GM12878 (cell line): Measurements from ENCODE around the gene TIA1. TPM values are rescaled to one million over a fixed set of nuclear protein-coding genes. Genes with fewer than 3 reads are reported as not detected.

Experiments used
- ATAC-seq: fragments of 200-7000 bp; cut with Tn5 transposase; 3 replicates; pipeline ENCODE4 v1.9.1; 2020; ENCODE audit warnings: mild to moderate bottlenecking, moderate library complexity
- BruUV-seq: library from RNA; stranded (reverse); fragments of 400-500 nt; replicated peaks from 2 replicates; lab custom pipeline; 2021; lab: Mats Ljungman, UMichigan
- CTCF ChIA-PET: fragments of 300-600 bp; sonication (Branson Sonifier 250); formaldehyde crosslinking; extraction: SDS; loops from one replicate; lab custom pipeline; 2021; ENCODE audit warnings: inconsistent platforms; lab: Yijun Ruan, JAX
- POLR2A ChIA-PET: fragments of 350-600 bp; formaldehyde crosslinking; extraction: SDS; loops from one replicate; lab custom pipeline; 2021; ENCODE audit warnings: inconsistent platforms; lab: Charles Lee
- RAD21 ChIA-PET: fragments of 300-600 bp; sonication (Branson Sonifier 250); formaldehyde crosslinking; loops from one replicate; lab custom pipeline; 2023; ENCODE audit warnings: antibody characterized with exemption; ENCODE audit not compliant: unreplicated experiment; lab: Charles Lee
- SMC1A ChIA-PET: fragments of 300-600 bp; sonication (Branson Sonifier 250); formaldehyde crosslinking; loops from one replicate; lab custom pipeline; 2023; ENCODE audit not compliant: unreplicated experiment, uncharacterized antibody; lab: Charles Lee
- DNase-seq: peaks from one replicate; pipeline ENCODE4 v3.0.0-alpha.2; 2011; ENCODE audit warnings: low read depth, low spot score
- FAIRE-seq: peaks from 3 replicates; lab custom pipeline; 2011; peaks lifted over from hg19 to GRCh38; lab: Jason Lieb, UNC
- H2AFZ ChIP-seq: 2 replicates; pipeline ENCODE4 v1.6.0; 2011; ENCODE audit warnings: low read depth, low read length, control low read depth; ENCODE audit not compliant: control insufficient read depth
- H3K27ac ChIP-seq: 2 replicates; pipeline ENCODE4 v1.5.1; 2011; ENCODE audit warnings: control low read depth; ENCODE audit not compliant: control insufficient read depth, insufficient read depth
- H3K27me3 ChIP-seq, 2 experiments: replicated peaks in 1 of 2; 2 replicates each; pipeline versions ENCODE4 v1.6.0 to v1.6.1; 2011; ENCODE audit warnings: low read length in 1 of 2; ENCODE audit not compliant: control insufficient read depth in 2 of 2, insufficient read depth in 2 of 2
- H3K36me3 ChIP-seq, 2 experiments: 2 replicates each; pipeline ENCODE4 v1.5.1; 2011; ENCODE audit warnings: low read length in 1 of 2; ENCODE audit not compliant: control insufficient read depth in 2 of 2, insufficient read depth in 2 of 2
- H3K4me1 ChIP-seq: 2 replicates; pipeline ENCODE4 v1.6.1; 2011; ENCODE audit warnings: mild to moderate bottlenecking, low read length, moderate library complexity, mixed read lengths; ENCODE audit not compliant: control insufficient read depth, insufficient read depth
- H3K4me2 ChIP-seq: 2 replicates; pipeline ENCODE4 v1.6.0; 2011; ENCODE audit warnings: control low read depth; ENCODE audit not compliant: control insufficient read depth, insufficient read depth
- H3K4me3 ChIP-seq: fragments of 200-600 bp; sonication (generic); 2 replicates; pipeline ENCODE4 v1.5.1; 2016
- H3K79me2 ChIP-seq: 2 replicates; pipeline ENCODE4 v1.6.0; 2011; ENCODE audit warnings: low read length; ENCODE audit not compliant: control insufficient read depth, insufficient read depth
- H3K9ac ChIP-seq: 2 replicates; pipeline ENCODE4 v1.8.0; 2011; ENCODE audit warnings: low read length, control low read depth, mixed read lengths; ENCODE audit not compliant: control insufficient read depth, insufficient read depth
- H3K9me3 ChIP-seq: replicated peaks from 3 replicates; pipeline ENCODE4 v1.5.1; 2011; ENCODE audit warnings: mild to moderate bottlenecking, low read length; ENCODE audit not compliant: control insufficient read depth, insufficient read depth
- H4K20me1 ChIP-seq: 2 replicates; pipeline ENCODE4 v1.6.0; 2011; ENCODE audit not compliant: control insufficient read depth, insufficient read depth
- CTCF ChIP-seq, 3 experiments: IDR thresholded peaks in 2 of 3; conservative IDR thresholded peaks in 1 of 3; 2 replicates each; pipeline ENCODE4 v1.5.1; 2011; ENCODE audit warnings: low read depth in 3 of 3, low read length in 3 of 3, mild to moderate bottlenecking in 3 of 3, control low read depth in 2 of 3, moderate library complexity in 2 of 3, inconsistent platforms in 1 of 3, mixed read lengths in 1 of 3; ENCODE audit not compliant: control insufficient read depth in 2 of 3, insufficient read depth in 1 of 3; ENCODE audit errors: extremely low read depth in 1 of 3
- MEF2A ChIP-seq: IDR thresholded peaks from 2 replicates; pipeline ENCODE4 v1.6.1; 2011; ENCODE audit warnings: low read depth, mild to moderate bottlenecking, low read length, moderate library complexity; ENCODE audit not compliant: insufficient read depth
- NBN ChIP-seq: fragments of 450-650 bp; IDR thresholded peaks from 2 replicates; pipeline ENCODE4 v1.6.1; 2016
- NRF1 ChIP-seq: conservative IDR thresholded peaks from 2 replicates; pipeline ENCODE4 v1.6.1; 2011; ENCODE audit warnings: mild to moderate bottlenecking, low read depth, low read length, improper control_type of control experiment
- SMC3 ChIP-seq: IDR thresholded peaks from 2 replicates; pipeline ENCODE4 v1.6.1; 2011; ENCODE audit warnings: low read length, improper control_type of control experiment, borderline replicate concordance
- ZNF207 ChIP-seq: fragments of 450-650 bp; IDR thresholded peaks from 2 replicates; pipeline ENCODE4 v1.6.1; 2014; ENCODE audit warnings: antibody characterized with exemption, mild to moderate bottlenecking, borderline replicate concordance
- ZZZ3 ChIP-seq: IDR thresholded peaks from 2 replicates; pipeline ENCODE4 v1.6.1; 2011; ENCODE audit warnings: low read depth; ENCODE audit not compliant: control insufficient read depth, insufficient read length
- WGBS: methylation state at CpG from one replicate; pipeline ENCODE4 v1.1.6; 2016; ENCODE audit warnings: low lambda C conversion rate; ENCODE audit not compliant: insufficient replicate concordance, insufficient coverage; ENCODE audit errors: missing lambda C conversion rate; 5-methylcytosine and 5-hydroxymethylcytosine counted together
- in situ Hi-C: fragments of 300-500 bp; cut with MboI; formaldehyde crosslinking; loops from 9 replicates; pipeline ENCODE4 v1.14.3; 2018; ENCODE audit warnings: mixed read lengths
- intact Hi-C: fragments of 100-400 bp; cut with micrococcal nuclease; formaldehyde crosslinking; loops from one replicate; pipeline ENCODE4 v1.14.2; 2022; ENCODE audit not compliant: unreplicated experiment
- polyA plus RNA-seq, 11 experiments: library from polyadenylated mRNA; depleted of rRNA in 4 of 11; unstranded in 6 of 11; stranded (reverse) in 5 of 11; fragments of >200 nt; fragmentation: Nextera tagmentation in 4 of 11; fragmentation: Illumina TruSeq in 1 of 11; extraction: Ambion mirVana in 4 of 11; extraction: Trizol in 1 of 11; gene quantifications; 1 replicate in 1 of 11; 2 replicates in 10 of 11; pipeline versions ENCODE4 v1.2.1 to v1.2.3, GENCODE V29; 2011 to 2016; ENCODE audit warnings: inconsistent platforms in 2 of 11, missing spikeins in 2 of 11, low read depth in 1 of 11
- total RNA-seq, 4 experiments: library from RNA; depleted of rRNA in 3 of 4; stranded (reverse); fragments of >200 nt in 3 of 4; fragmentation: Illumina TruSeq in 1 of 4; extraction: Trizol in 1 of 4; gene quantifications; 2 replicates each; pipeline versions ENCODE4 v1.2.1 to v1.2.3, GENCODE V29; 2013 to 2021
- TF ChIP-seq, protein P1 (sequence below): fragments of 450-650 bp; IDR thresholded peaks from 2 replicates; pipeline ENCODE4 v1.6.1; 2016; ENCODE audit warnings: mild to moderate bottlenecking, moderate library complexity, borderline replicate concordance
- TF ChIP-seq, protein P2 (sequence below): IDR thresholded peaks from 2 replicates; pipeline ENCODE4 v1.6.1; 2012; ENCODE audit warnings: low read depth, low read length, improper control_type of control experiment

The TIA1 gene
- total and polyA plus RNA-seq, 10 of the 15 experiments (the other 5 are each of a cell fraction or from before 2014, with no cell fraction given) = 21.5 to 155 (median 67.0) TPM

- TF ChIP-seq CTCF (IDR thresholded peaks at IDR 0.05 in 2 of 3, conservative IDR thresholded peaks at IDR 0.05 in 1 of 3; ENCODE audit: control insufficient read depth in 2 of 3, extremely low read depth in 1 of 3, insufficient read depth in 1 of 3, low read depth in 3 of 3, low read length in 3 of 3) = no peak
Measured at GRCh38 chr2:70247364-70248180, 856 bp downstream of the TIA1 start (continued).

DNA sequence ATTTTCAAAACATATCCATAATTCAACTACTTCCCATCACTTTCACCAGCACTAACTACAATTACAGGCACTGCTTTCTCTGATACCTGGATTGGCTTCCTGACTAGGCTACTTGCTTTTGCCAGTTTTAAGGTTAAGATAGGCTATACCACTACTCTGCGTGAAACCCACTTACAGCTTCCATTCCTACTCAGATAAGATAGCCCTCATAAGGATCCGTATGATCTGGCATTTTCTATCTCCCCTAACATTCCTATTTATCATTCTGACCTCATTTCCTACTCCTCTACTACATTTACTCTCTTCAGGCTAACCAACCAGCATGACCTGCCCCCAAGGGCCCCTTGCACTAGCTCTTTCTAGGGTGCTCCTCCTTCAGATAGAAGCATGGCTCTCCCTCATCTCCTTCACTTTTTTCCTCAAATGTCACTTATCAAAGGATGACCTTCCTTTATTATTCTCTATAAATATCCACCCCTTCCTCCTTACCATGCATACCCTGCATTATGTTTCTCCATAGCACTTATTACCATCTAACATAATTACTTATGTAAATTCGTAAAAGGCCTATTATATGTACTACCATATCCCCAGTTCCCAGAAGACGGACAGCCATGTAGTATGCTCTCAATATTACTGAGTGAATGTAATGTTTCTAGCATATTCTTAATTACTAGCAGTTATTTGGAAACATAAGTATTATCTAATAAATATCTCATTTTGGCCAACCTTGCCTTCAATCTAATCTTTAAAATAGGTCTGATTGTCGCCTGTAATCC lies 4.4 kb downstream of the TIA1 start:
- H3K36me3 ChIP-seq = peaks cover 0 to 9% of the 10 kb centered on the region in 2 experiments; a peak in 2 of 4 replicates
- BruUV-seq = no TSS peak
- H3K27me3 ChIP-seq = no peaks in the 10 kb centered on the region
- no peaks in the 10 kb centered on the region; the same call in 1 of the 2 replicates for H4K20me1 ChIP-seq
- ChIA-PET CTCF (interaction anchor here (1.2 kb wide), 1 partner anchor 12 kb away, joined by 3 read pairs; no protein-coding TSS in a partner anchor), SMC1A (interaction anchor here (1.9 kb wide), 1 partner anchor 17 kb away, joined by 5 read pairs; no protein-coding TSS in a partner anchor), RAD21 (interaction anchor here (0.7 kb wide), 2 partner anchors 83 kb away, joined by 3 read pairs; no protein-coding TSS in a partner anchor), POLR2A (interaction anchor here (0.5 to 1.4 kb wide), 3 partner anchors 329 to 584 kb away, joined by 3 to 4 read pairs (median 3); partner anchors contain the start of gene MXD1)
- H2AFZ ChIP-seq = no peak overlapping the region
- H3K9me3 ChIP-seq = no peaks in the 10 kb centered on the region
- ATAC-seq (no peak), FAIRE-seq (no peak), DNase-seq (no peak)
- H3K79me2 ChIP-seq = peaks cover 91% of the 10 kb centered on the region
- TF ChIP-seq ZNF207 (no peak), ZZZ3 (no peak), NBN (no peak), MEF2A (no peak), NRF1 (no peak), SMC3 (no peak)
- TF ChIP-seq, protein P1, sequence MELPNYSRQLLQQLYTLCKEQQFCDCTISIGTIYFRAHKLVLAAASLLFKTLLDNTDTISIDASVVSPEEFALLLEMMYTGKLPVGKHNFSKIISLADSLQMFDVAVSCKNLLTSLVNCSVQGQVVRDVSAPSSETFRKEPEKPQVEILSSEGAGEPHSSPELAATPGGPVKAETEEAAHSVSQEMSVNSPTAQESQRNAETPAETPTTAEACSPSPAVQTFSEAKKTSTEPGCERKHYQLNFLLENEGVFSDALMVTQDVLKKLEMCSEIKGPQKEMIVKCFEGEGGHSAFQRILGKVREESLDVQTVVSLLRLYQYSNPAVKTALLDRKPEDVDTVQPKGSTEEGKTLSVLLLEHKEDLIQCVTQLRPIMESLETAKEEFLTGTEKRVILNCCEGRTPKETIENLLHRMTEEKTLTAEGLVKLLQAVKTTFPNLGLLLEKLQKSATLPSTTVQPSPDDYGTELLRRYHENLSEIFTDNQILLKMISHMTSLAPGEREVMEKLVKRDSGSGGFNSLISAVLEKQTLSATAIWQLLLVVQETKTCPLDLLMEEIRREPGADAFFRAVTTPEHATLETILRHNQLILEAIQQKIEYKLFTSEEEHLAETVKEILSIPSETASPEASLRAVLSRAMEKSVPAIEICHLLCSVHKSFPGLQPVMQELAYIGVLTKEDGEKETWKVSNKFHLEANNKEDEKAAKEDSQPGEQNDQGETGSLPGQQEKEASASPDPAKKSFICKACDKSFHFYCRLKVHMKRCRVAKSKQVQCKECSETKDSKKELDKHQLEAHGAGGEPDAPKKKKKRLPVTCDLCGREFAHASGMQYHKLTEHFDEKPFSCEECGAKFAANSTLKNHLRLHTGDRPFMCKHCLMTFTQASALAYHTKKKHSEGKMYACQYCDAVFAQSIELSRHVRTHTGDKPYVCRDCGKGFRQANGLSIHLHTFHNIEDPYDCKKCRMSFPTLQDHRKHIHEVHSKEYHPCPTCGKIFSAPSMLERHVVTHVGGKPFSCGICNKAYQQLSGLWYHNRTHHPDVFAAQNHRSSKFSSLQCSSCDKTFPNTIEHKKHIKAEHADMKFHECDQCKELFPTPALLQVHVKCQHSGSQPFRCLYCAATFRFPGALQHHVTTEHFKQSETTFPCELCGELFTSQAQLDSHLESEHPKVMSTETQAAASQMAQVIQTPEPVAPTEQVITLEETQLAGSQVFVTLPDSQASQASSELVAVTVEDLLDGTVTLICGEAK = no peak
- TF ChIP-seq, protein P2, sequence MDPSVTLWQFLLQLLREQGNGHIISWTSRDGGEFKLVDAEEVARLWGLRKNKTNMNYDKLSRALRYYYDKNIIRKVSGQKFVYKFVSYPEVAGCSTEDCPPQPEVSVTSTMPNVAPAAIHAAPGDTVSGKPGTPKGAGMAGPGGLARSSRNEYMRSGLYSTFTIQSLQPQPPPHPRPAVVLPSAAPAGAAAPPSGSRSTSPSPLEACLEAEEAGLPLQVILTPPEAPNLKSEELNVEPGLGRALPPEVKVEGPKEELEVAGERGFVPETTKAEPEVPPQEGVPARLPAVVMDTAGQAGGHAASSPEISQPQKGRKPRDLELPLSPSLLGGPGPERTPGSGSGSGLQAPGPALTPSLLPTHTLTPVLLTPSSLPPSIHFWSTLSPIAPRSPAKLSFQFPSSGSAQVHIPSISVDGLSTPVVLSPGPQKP = no peak
- intact Hi-C loops = no loop called here
- H3K4me3 ChIP-seq = no peak overlapping the region
- no peaks in the 10 kb centered on the region for H3K4me1 ChIP-seq
- in situ Hi-C loops = no loop called here
- no peak overlapping the region for H3K9ac ChIP-seq
- peak overlapping the region; percentile 53 for H3K4me2 ChIP-seq
- WGBS = 87% methylated on average over 5 of the region's 5 CpGs
- H3K27ac ChIP-seq = no peak overlapping the region
